Gastroesophageal sphincter (tissue), 4 donors: Measurements from ENCODE around the gene C12orf60. TPM values are rescaled to one million over a fixed set of nuclear protein-coding genes. Genes with fewer than 3 reads are reported as not detected.

Experiments
- ATAC-seq: fragments of 150-250 bp; one replicate; pipeline ENCODE4 v1.9.1; 2016; ENCODE audit warnings: mild to moderate bottlenecking, moderate library complexity
- H3K27ac ChIP-seq, 4 donors: fragments of 200-600 bp; sonication (generic) in 3 of 4; 1 replicate in 3 of 4; 2 replicates in 1 of 4; pipeline ENCODE4 v1.5.1; 2016 to 2019
- H3K27me3 ChIP-seq: fragments of 200-600 bp; sonication (generic); one replicate; pipeline ENCODE4 v1.5.1; 2019
- H3K36me3 ChIP-seq, 2 donors: fragments of 200-600 bp; sonication (generic); one replicate each; pipeline ENCODE4 v1.5.1; 2019; ENCODE audit warnings: control low read depth in 1 of 2
- H3K4me1 ChIP-seq, 3 donors: fragments of 200-600 bp; sonication (generic); 1 replicate in 2 of 3; 2 replicates in 1 of 3; pipeline ENCODE4 v1.5.1; 2016 to 2019; ENCODE audit warnings: control low read depth in 2 of 3
- H3K4me3 ChIP-seq, 2 donors: fragments of 200-600 bp; sonication (generic); one replicate each; pipeline ENCODE4 v1.5.1; 2019; ENCODE audit warnings: mild to moderate bottlenecking in 1 of 2, moderate library complexity in 1 of 2
- H3K9me3 ChIP-seq, 3 donors: fragments of 200-600 bp; sonication (generic); one replicate each; pipeline ENCODE4 v1.5.1; 2017 to 2019; ENCODE audit warnings: control low read depth in 2 of 3
- EP300 ChIP-seq: sonication (generic); formaldehyde crosslinking; IDR thresholded peaks from one replicate; pipeline ENCODE4 v1.6.1; 2017; ENCODE audit warnings: antibody characterized with exemption, mild to moderate bottlenecking
- POLR2A ChIP-seq, 2 donors: fragments of 450-650 bp; IDR thresholded peaks; one replicate each; pipeline ENCODE4 v1.6.1; 2017; ENCODE audit warnings: antibody characterized with exemption in 2 of 2, mild to moderate bottlenecking in 2 of 2, moderate library complexity in 1 of 2
- POLR2AphosphoS5 ChIP-seq: sonication (generic); formaldehyde crosslinking; IDR thresholded peaks from one replicate; pipeline ENCODE4 v1.6.1; 2017; ENCODE audit warnings: antibody characterized with exemption
- WGBS, 2 donors: methylation state at CpG; one replicate each; pipeline ENCODE4 v1.1.5; 2018; ENCODE audit warnings: low coverage in 1 of 2; 5-methylcytosine and 5-hydroxymethylcytosine counted together
- total RNA-seq, 4 donors: library from RNA; depleted of rRNA; stranded (reverse); fragments of >200 nt; gene quantifications; one replicate each; pipeline ENCODE4 v1.1.0, GENCODE V29; 2016
- TF ChIP-seq, protein P1 (sequence below), 4 experiments: fragments of 200-600 bp in 2 of 4; fragments of 450-650 bp in 2 of 4; sonication (generic) in 1 of 4; IDR thresholded peaks; one replicate each; pipeline ENCODE4 v1.5.1; 2017 to 2019; ENCODE audit warnings: antibody characterized with exemption in 4 of 4, mild to moderate bottlenecking in 2 of 4, moderate library complexity in 2 of 4

Gene C12orf60
- total RNA-seq, 4 donors from 2014 or later = 0.40 to 1.5 (median 1.0) TPM

- no peak for ATAC-seq
- H3K9me3 ChIP-seq = no peaks in the 10 kb centered on the region
- H3K4me1 ChIP-seq = peaks cover 0 to 7% (median 0%) of the 10 kb centered on the region in 3 donors
- no peak for TF ChIP-seq EP300
- no peak overlapping the region for H3K4me3 ChIP-seq
- H3K27me3 ChIP-seq = no peaks in the 10 kb centered on the region
- H3K27ac ChIP-seq = no peak overlapping the region
- 44 to 61% methylated on average over 3 of the region's 3 CpGs for WGBS, 2 donors
- H3K36me3 ChIP-seq = no peaks in the 10 kb centered on the region
These were observed 50.5 kb downstream of the C12orf60 start for GRCh38 chr12:14853961-14854360.

DNA sequence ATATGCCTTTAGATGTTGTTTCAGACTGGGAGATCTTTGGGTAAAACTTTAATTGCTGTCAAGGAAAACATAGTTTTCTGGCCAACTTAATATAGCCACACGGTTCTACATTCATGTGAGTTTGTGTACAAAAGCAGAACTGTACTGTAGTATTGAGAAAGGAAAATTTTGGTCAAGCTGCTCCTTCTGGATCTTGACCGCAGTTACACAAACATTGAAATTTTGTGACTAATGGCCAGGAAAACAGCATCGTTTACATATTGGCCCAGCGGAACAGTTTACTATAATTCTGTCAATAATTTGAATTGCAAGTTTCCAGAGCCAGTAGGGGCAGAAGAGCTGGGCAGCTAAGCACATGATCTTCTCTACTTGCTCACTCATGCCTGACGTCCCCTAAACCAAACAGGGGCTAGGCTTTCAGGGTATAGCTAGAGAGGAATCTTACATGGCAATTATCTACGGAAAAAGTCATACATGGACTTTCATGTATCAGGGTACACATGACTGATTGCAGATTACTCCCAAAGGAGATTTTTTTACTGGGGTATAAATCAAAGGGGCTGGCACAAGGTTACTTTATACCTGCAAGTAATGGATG is 51.2 kb downstream of the C12orf60 start:
- 53 to 60% methylated on average over 6 of the region's 6 CpGs for WGBS, 2 donors
- no peak overlapping the region for H3K27ac ChIP-seq
- H3K4me1 ChIP-seq = peaks cover 0 to 6% (median 0%) of the 10 kb centered on the region in 3 donors
- no peaks in the 10 kb centered on the region for H3K9me3 ChIP-seq
- TF ChIP-seq, protein P1, sequence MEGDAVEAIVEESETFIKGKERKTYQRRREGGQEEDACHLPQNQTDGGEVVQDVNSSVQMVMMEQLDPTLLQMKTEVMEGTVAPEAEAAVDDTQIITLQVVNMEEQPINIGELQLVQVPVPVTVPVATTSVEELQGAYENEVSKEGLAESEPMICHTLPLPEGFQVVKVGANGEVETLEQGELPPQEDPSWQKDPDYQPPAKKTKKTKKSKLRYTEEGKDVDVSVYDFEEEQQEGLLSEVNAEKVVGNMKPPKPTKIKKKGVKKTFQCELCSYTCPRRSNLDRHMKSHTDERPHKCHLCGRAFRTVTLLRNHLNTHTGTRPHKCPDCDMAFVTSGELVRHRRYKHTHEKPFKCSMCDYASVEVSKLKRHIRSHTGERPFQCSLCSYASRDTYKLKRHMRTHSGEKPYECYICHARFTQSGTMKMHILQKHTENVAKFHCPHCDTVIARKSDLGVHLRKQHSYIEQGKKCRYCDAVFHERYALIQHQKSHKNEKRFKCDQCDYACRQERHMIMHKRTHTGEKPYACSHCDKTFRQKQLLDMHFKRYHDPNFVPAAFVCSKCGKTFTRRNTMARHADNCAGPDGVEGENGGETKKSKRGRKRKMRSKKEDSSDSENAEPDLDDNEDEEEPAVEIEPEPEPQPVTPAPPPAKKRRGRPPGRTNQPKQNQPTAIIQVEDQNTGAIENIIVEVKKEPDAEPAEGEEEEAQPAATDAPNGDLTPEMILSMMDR (IDR thresholded peaks at IDR 0.05) = peak in 1 of 4 experiments; percentile 3
- TF ChIP-seq EP300 = no peak
- H3K4me3 ChIP-seq = no peak overlapping the region
- H3K36me3 ChIP-seq = no peaks in the 10 kb centered on the region
- no peaks in the 10 kb centered on the region for H3K27me3 ChIP-seq
- ATAC-seq = no peak

GRCh38 chr12:14858513-14858912 is 55.0 kb downstream of the C12orf60 start:
- no peak overlapping the region for H3K27ac ChIP-seq
- H3K36me3 ChIP-seq = no peaks in the 10 kb centered on the region
- 91 to 100% methylated on average over 1 of the region's 1 CpG for WGBS, 2 donors
- TF ChIP-seq, protein P1 (IDR thresholded peaks at IDR 0.05) = no peak
- no peak for TF ChIP-seq EP300
- no peak for TF ChIP-seq POLR2AphosphoS5
- TF ChIP-seq POLR2A (IDR thresholded peaks at IDR 0.05) = no peak
- no peak overlapping the region for H3K4me3 ChIP-seq
- H3K4me1 ChIP-seq = no peaks in the 10 kb centered on the region
- no peaks in the 10 kb centered on the region for H3K27me3 ChIP-seq
- ATAC-seq = no peak
- peaks cover 0 to 16% (median 0%) of the 10 kb centered on the region in 3 donors for H3K9me3 ChIP-seq

- ATAC-seq = no peak
- Histone ChIP-seq H3K4me1 (no peaks in the 10 kb centered on the region), H3K4me3 (no peak overlapping the region), H3K27ac (no peak overlapping the region), H3K36me3 (no peaks in the 10 kb centered on the region), H3K9me3 (peaks cover 0 to 16% (median 0%) of the 10 kb centered on the region in 3 donors), H3K27me3 (no peaks in the 10 kb centered on the region)
- TF ChIP-seq EP300 = no peak
- TF ChIP-seq, protein P1 (IDR thresholded peaks at IDR 0.05) = no peak
- TF ChIP-seq POLR2AphosphoS5 = no peak
- TF ChIP-seq POLR2A (IDR thresholded peaks at IDR 0.05) = no peak
These were observed 57.0 kb downstream of the C12orf60 start for GRCh38 chr12:14860490-14860889.

DNA sequence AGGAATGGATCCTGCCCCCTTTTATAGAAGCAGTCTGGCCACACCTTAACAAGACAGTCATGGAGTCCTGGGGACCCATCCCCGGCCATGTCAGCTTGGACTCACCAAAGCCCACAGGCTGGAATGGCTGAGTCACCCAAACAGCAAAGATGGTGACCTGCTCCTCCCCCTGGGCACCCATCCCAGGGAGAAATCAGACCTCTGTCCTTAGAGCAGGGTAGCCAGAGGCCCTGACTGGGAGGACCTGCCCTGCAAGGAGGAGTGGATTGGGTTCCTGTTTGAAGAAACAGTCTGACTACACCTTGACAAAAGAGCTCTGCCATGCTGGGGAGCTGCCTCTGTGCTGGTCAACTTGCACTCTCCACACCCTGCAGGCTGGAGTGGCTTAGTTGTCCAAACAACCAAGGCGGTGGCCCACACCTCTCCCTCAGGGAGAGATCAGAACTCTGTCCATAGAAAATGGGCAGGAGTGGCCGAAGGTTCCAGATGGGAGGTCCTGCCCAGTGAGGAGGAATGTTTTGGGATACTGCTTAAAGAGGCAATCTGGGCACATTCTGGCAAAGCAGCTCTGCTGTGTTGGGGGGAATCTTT is 65.5 kb downstream of the C12orf60 start:
- H3K27me3 ChIP-seq = no peaks in the 10 kb centered on the region
- no peak overlapping the region for H3K4me3 ChIP-seq
- peaks cover 0 to 9% (median 0%) of the 10 kb centered on the region in 3 donors for H3K4me1 ChIP-seq
- H3K9me3 ChIP-seq = peaks cover 0 to 6% (median 0%) of the 10 kb centered on the region in 3 donors
- no peak for ATAC-seq
- H3K27ac ChIP-seq = no peak overlapping the region
- TF ChIP-seq EP300 (no peak), POLR2A (IDR thresholded peaks at IDR 0.05) (no peak), POLR2AphosphoS5 (no peak)
- TF ChIP-seq, protein P1 (IDR thresholded peaks at IDR 0.05) = no peak
- WGBS, 2 donors = no CpG with 5 or more reads among the region's 3 CpGs
- H3K36me3 ChIP-seq = no peaks in the 10 kb centered on the region
